GM19463 (cell line): ENCODE results near the gene COX10.
"Not testable (repeated sequence)": the region's sequence is repeated elsewhere in the genome, so short reads cannot be mapped to it uniquely, and the experiment has no call there.

ENCODE experiments used
- ATAC-seq: cut with Tn5 transposase; IDR thresholded peaks from one replicate; pipeline ENCODE4 v1.9.1; 2021; ENCODE audit warnings: mild to moderate bottlenecking, moderate library complexity; ENCODE audit not compliant: unreplicated experiment

COX10 gene

DNA sequence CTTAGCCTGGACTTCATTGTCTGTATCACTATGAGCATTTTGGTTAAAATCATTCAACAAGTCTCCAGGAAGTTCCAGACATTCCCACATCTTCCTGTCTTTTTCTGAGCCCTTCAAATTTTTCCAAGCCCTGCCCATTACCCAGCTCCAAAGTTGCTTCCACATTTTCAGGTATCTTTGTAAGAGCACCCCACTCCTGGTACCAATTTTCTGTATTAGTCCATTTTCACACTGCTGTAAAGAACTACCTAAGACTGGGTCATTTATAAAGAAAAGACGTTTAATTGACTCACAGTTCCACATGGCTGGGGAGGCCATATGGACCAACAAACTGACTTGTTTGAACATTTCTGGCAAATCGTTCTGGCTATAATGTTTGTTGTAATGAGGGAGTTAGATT lies 100.0 kb downstream of the COX10 start:
- no peak for ATAC-seq

DNA sequence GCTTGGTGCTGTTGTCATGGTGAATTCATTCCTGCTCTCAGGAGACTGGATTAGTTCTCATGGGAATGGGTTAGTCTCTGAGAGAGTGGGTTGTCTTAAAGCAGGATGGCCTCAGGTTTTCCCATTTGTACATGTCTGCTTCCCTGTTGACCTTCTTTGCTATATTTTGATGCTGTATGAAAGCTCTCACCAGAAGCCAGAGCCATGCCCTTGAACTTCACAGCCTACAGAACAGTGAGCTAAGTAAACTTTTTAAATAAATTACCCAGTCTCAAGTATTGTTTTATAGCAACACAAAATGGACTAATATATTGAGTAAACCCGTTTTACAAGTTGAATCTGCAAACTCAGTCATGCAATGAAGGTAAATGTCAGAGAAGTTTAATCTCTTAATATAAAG lies 100.6 kb downstream of the COX10 start:
- no peak for ATAC-seq

DNA sequence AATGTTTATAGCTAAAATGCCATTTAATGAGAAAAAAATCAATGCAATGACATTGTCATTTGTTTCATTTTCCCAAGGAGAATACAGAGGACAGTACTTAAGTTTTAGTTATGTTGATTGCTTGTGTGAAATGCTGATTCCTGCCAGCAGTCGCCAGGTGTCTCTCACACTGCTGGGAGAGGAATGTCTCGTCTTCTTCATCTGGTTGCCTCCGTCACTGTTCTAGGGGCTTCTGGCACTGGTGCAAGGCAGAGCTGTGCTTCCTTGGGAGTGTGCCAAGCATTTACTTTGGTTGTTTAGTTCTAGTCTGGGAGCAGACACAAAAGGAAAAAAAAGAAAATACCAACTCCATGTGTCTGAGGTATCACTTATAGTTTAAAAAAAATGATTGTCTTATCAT lies 107.7 kb downstream of the COX10 start:
- not testable (repeated sequence) for ATAC-seq

DNA sequence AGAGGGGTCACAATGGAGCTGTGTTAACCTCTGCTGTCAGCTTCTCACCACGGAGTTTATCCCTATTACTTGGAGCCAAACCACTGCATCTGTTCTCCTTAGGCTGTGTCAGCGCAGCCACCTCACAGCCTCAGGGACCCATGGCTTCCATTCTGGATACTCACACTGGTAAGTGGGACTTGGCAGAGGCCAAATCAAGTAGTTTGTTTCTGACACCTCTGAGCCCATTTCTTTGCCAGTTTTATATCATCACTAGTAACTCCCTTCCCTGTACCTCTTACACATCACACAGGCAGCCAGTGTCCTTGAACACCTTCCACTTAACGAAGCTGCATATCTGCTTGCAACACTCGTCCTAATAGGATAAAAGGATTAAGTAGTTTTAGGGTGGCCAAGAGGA lies 108.5 kb downstream of the COX10 start:
- ATAC-seq: not testable (repeated sequence)

DNA sequence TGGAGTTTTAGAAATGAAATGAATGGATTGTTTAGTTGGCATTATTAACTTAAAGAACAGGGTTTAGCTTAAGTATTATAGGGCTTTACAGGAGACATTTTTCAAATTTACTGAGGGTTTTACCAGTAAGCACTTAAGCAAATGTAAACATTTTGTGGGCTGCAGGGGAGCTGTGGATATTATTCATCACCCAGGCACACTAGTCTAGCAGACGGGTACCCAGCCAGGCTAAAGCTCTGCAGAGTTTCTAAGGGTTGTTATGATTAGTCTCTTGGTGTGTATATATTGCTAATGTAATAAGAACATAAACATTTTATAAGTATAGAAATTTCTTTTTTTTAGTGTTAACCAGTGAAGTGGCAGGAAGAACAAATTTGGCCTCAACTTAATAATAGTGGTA lies 110.6 kb downstream of the COX10 start:
- not testable (repeated sequence) for ATAC-seq

- not testable (repeated sequence) for ATAC-seq
These were observed 112.8 kb downstream of the COX10 start for GRCh38 chr17:14182084-14182483.

GRCh38 chr17:14184536-14184935 lies 115.2 kb downstream of the COX10 start:
- not testable (repeated sequence) for ATAC-seq

GRCh38 chr17:14186443-14186842 lies 117.1 kb downstream of the COX10 start:
- ATAC-seq: not testable (repeated sequence)

DNA sequence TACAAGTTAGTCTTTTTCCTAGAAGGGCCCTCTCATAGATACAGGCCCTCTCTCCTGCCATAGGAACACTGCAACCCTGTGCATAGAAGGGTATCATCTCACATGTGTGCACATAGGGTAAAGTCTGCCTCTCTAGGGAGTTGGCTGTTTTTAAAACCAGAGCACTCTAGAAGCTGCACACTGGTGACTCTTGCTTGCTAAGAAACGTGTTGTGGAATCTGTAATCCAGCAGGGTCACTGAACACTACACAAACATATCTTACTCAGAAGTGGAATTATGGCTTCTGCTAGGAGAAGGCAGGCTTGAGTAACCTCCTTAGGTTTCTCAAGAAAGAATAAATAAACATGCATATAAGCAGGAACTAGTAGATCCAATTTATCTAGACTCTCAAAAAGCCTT lies 121.5 kb downstream of the COX10 start:
- not testable (repeated sequence) for ATAC-seq

DNA sequence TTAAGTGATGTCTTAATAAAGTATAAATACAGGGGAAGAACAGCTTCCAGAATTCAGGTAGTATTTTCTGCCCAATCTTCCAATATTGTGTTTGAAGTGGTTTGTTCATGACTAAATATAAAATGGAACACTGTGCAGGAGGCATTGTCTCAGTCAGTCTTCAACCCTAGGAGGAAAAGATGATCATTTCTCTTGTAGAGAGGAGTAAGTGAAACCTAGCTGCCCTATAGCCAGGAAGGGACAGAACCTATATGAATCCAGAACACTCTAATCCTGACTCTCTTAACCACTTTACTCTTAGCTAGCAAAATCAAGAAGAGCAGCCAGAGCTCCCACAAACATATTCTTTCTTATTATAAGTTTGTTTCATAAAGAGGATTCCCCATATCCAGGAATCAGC lies 122.2 kb downstream of the COX10 start:
- ATAC-seq: not testable (repeated sequence)

DNA sequence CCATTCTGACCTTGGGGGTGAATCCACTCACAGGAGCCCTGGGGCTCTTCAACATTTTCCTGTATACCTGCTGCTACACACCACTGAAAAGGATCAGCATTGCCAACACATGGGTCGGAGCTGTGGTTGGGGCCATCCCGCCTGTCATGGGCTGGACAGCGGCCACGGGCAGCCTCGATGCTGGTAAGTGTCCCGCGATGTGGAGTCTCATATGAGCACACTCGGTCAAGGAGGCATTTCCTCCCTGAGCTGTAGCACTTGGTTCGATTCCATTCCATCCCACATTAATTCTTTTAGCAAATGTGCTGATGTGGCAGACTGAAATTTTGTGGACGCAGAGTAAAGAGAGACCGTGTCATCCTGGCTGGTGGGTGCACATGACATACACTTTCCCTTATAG lies 122.7 kb downstream of the COX10 start:
- not testable (repeated sequence) for ATAC-seq

DNA sequence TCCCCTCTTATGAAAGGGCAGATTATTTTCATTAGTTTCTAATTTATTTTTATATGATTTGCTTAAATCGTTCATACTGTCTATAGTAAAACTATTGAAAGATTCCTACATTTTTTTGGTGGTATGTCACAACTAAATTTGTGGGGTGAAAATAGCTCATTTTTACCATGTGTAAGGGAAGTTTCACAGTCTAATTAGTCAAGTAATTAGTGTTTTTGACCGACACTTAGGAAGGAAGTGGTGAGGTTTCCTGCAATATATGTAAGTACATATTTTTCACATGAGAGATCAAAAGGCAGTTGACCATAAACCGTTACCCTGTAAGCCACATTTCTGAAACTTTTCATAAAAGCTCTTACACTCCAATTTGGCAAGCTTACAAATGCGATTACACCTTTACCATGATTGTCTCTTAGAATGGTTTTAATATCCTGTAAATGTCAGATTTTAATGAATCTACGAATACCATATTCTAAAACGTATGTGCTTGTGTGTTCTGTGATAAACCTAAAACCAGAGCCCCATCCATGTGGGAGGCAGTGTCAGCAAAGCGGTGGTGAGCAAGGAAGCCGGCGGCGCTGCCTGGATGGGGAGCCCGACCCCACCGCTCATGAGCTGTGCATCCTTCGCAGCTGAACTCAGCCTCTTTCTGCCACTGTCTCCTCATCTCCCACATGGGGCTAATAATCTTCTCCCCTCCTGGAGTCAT lies 123.5 kb downstream of the COX10 start:
- peak; percentile 73 for ATAC-seq

GRCh38 chr17:14196377-14196997 lies 127.2 kb downstream of the COX10 start:
- no peak for ATAC-seq

DNA sequence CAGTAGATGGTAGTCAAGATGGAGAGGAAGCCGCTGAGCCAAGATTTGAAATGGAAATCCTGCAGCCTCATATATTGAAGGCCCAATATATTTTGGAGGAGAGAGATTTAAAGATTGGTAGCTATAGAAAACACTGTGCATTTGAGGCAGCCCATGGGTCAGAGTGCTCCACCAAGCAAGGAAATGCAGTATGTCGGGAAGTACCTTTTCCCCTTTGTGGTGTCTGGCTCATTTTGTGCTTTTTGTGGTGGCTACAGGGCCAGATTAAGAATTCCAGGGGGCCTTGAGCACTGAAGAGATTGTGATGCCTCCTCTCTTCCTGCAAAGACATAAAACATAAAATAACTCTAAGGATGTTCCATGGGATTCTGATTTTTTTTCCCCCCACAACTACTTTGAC lies 127.8 kb downstream of the COX10 start:
- no peak for ATAC-seq

- ATAC-seq: no peak
These were observed 128.3 kb downstream of the COX10 start for GRCh38 chr17:14197586-14197985.

- ATAC-seq: no peak
These were observed 128.7 kb downstream of the COX10 start for GRCh38 chr17:14198013-14198412.

DNA sequence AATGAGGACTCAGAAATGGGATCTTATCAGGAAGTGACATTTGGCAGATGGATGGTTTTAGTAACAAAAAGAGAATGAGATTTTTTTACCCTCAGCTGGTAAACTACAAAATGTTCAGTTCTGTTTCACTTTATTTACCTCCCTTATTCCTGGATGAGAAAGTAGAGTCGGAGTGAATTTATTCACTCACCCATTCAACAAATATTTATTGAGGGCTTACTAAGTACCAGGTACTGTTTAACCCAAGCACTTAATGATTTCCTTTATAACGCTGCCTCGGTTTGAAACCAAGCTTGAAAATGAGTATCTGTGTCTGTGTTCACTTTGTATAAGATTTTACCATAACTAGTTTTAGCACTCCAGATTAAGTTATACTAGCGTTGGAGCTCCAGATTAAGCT lies 129.3 kb downstream of the COX10 start:
- ATAC-seq: no peak

DNA sequence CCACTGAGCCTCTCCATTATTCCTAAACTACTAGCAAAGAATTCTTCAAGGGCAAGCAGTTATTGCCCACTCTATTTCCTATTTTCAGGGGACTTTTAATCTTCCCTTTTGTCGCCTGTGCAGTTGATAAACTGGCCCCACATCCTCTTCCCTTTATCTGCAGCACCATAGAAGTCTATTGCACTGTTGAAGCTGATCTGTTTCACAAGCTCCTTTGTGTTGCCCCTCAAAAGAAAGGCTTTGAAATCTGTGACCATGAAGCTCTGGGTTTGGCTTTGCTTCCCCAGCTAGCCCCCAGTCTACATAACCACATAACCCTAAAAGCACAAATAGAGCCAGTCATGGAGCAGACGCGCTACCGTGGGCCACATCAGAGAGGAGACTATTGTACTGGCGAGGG lies 130.3 kb downstream of the COX10 start:
- no peak for ATAC-seq

GRCh38 chr17:14200354-14200753 lies 131.1 kb downstream of the COX10 start:
- ATAC-seq: no peak

- ATAC-seq: no peak
These were observed 132.0 kb downstream of the COX10 start for GRCh38 chr17:14201021-14201987.

GRCh38 chr17:14201988-14202380 lies 132.7 kb downstream of the COX10 start:
- no peak for ATAC-seq
